MCF 10A (cell line): ENCODE measurements around the gene LTB4R. TPM values are rescaled to one million over a fixed set of nuclear protein-coding genes. Genes with fewer than 3 reads are reported as not detected.

Experiments used
- BruUV-seq: library from RNA; stranded (reverse); fragments of 400-500 nt; replicated peaks from 2 replicates; lab custom pipeline; 2021; lab: Mats Ljungman, UMichigan
- CTCF ChIA-PET: fragments of 300-600 bp; sonication (Branson Sonifier 250); formaldehyde crosslinking; extraction: SDS; loops from one replicate; lab custom pipeline; 2021; ENCODE audit warnings: antibody characterized with exemption, inconsistent platforms; lab: Yijun Ruan, JAX
- POLR2A ChIA-PET: fragments of 300-600, 350-650 bp; sonication (Branson Sonifier 250); formaldehyde crosslinking; extraction: SDS; loops from one replicate; lab custom pipeline; 2020; ENCODE audit warnings: antibody characterized with exemption, inconsistent platforms; lab: Yijun Ruan, JAX
- DNase-seq: peaks from one replicate; pipeline ENCODE4 v3.0.0-alpha.2; 2018; ENCODE audit not compliant: unreplicated experiment
- H3K27ac Mint-ChIP-seq: one replicate; pipeline ENCODE4 v1.8.0; 2022; ENCODE audit warnings: mild to moderate bottlenecking, low read depth, mixed read lengths; ENCODE audit not compliant: unreplicated experiment
- H3K27me3 Mint-ChIP-seq: one replicate; pipeline ENCODE4 v1.8.0; 2022; ENCODE audit warnings: mixed read lengths; ENCODE audit not compliant: insufficient read depth, unreplicated experiment
- H3K36me3 Mint-ChIP-seq: one replicate; pipeline ENCODE4 v1.8.0; 2022; ENCODE audit warnings: mild to moderate bottlenecking, moderate library complexity, mixed read lengths; ENCODE audit not compliant: insufficient read depth, unreplicated experiment
- H3K4me1 Mint-ChIP-seq: one replicate; pipeline ENCODE4 v1.8.0; 2022; ENCODE audit warnings: mixed read lengths; ENCODE audit not compliant: insufficient read depth, unreplicated experiment
- H3K4me3 Mint-ChIP-seq: one replicate; pipeline ENCODE4 v1.8.0; 2022; ENCODE audit warnings: mild to moderate bottlenecking, moderate library complexity, mixed read lengths; ENCODE audit not compliant: unreplicated experiment
- H3K9me3 Mint-ChIP-seq: one replicate; pipeline ENCODE4 v1.8.0; 2022; ENCODE audit warnings: mixed read lengths; ENCODE audit not compliant: unreplicated experiment
- intact Hi-C: fragments of 100-400 bp; cut with micrococcal nuclease; formaldehyde crosslinking; loops from 2 replicates; pipeline ENCODE4 v1.14.1; 2022
- total RNA-seq: library from RNA; stranded (reverse); gene quantifications from 2 replicates; pipeline ENCODE4 v1.2.3, GENCODE V29; 2022
- TF ChIP-seq, protein P1 (sequence below): fragments of 200-600 bp; IDR thresholded peaks from one replicate; pipeline ENCODE4 v1.8.0; 2022; ENCODE audit warnings: antibody characterized with exemption, mild to moderate bottlenecking; ENCODE audit not compliant: unreplicated experiment

LTB4R gene
- total RNA-seq, 1 experiment from 2014 or later = 15.8 TPM

DNA sequence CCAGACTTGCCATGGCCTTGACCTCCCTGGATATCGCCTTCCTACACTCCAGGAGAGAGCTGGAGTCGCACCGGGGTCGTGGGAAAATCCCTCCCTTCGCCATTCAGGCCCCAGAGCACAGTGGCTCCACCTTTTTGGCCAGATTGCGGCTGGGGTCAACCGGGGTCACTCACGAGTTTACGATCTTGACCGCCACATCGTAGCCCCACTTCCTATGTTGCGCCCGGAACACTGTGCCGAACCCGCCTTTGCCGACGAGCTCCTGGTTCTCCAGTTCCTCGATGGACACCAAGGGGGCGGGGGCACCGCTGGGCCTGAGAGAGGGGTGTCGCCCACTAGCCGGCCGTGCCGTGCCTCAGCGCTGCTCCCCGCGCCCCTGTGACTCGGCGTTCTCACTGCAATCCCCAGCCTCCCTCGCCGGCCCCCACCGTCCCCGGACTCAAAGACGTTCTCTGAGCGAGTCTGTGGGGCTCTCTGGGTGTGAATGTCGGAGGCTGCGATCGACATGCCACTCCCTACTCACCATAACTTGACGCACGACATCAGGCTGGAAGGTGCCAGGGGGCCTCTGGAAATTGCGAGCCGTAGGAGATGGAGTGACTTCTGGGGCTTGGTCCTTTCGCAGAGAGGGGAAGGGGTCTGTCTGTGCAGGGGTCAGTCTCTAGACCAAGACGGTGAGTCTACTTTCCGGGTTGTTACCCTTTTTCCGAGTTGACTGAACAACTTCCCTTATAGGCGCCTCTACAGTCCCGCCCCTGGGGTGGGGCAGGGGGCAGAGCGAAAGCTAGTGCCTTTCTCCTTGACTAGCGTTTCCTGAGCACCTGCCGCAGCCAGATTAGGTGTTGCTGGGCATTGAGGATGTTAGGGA, 28.2 kb downstream of the LTB4R start, which contains the start of gene RIPK3:
TSS of gene RIPK3 (minus strand) at position 708 of the 868 bp plus-strand sequence. CDS start at position 543, 165 bp downstream.
- no TSS peak for BruUV-seq
- Mint-ChIP-seq H3K4me3 (no peak within 1 kb of the TSS), H3K27me3 (peaks cover 22% of the 10 kb centered on the region), H3K36me3 (no peaks in the 10 kb centered on the region), H3K27ac (no peak within 1 kb of the TSS), H3K4me1 (no peaks in the 10 kb centered on the region), H3K9me3 (no peaks in the 10 kb centered on the region)
- intact Hi-C loops = no loop called here
- POLR2A ChIA-PET = no interaction called here
- TF ChIP-seq, protein P1, sequence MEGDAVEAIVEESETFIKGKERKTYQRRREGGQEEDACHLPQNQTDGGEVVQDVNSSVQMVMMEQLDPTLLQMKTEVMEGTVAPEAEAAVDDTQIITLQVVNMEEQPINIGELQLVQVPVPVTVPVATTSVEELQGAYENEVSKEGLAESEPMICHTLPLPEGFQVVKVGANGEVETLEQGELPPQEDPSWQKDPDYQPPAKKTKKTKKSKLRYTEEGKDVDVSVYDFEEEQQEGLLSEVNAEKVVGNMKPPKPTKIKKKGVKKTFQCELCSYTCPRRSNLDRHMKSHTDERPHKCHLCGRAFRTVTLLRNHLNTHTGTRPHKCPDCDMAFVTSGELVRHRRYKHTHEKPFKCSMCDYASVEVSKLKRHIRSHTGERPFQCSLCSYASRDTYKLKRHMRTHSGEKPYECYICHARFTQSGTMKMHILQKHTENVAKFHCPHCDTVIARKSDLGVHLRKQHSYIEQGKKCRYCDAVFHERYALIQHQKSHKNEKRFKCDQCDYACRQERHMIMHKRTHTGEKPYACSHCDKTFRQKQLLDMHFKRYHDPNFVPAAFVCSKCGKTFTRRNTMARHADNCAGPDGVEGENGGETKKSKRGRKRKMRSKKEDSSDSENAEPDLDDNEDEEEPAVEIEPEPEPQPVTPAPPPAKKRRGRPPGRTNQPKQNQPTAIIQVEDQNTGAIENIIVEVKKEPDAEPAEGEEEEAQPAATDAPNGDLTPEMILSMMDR = no peak
- CTCF ChIA-PET = interaction anchor here (0.7 to 16.6 kb wide), 7 partner anchors 8 to 93 kb away, joined by 3 to 626 read pairs (median 4); partner anchors contain the start of genes CBLN3, CIDEB and KHNYN
- no peak for DNase-seq

- TF ChIP-seq, protein P1 = no peak
- DNase-seq = no peak
- intact Hi-C loops = no loop called here
- Mint-ChIP-seq H3K27ac (no peak overlapping the region), H3K4me1 (no peaks in the 10 kb centered on the region), H3K36me3 (no peaks in the 10 kb centered on the region), H3K27me3 (peaks cover 11% of the 10 kb centered on the region), H3K4me3 (no peak overlapping the region), H3K9me3 (no peaks in the 10 kb centered on the region)
- no TSS peak for BruUV-seq
- CTCF ChIA-PET = interaction anchor here (0.7 to 16.6 kb wide), 9 partner anchors 9 to 92 kb away, joined by 3 to 626 read pairs (median 5); partner anchors contain the start of genes CBLN3 and KHNYN
- POLR2A ChIA-PET = interaction anchor here (0.5 to 0.6 kb wide), 3 partner anchors 91 to 258 kb away, joined by 3 read pairs; no protein-coding TSS in a partner anchor
Observed at GRCh38 chr14:24340606-24341005, 29.3 kb downstream of the LTB4R start.

GRCh38 chr14:24342889-24343288, 31.6 kb downstream of the LTB4R start:
- intact Hi-C loops = no loop called here
- Mint-ChIP-seq H3K27ac (no peak overlapping the region), H3K36me3 (no peaks in the 10 kb centered on the region), H3K4me3 (no peak overlapping the region), H3K9me3 (no peaks in the 10 kb centered on the region), H3K4me1 (no peaks in the 10 kb centered on the region), H3K27me3 (peaks cover 11% of the 10 kb centered on the region)
- TF ChIP-seq, protein P1 = no peak
- CTCF ChIA-PET = interaction anchor here (2.0 to 16.6 kb wide), 4 partner anchors 9 to 93 kb away, joined by 15 to 626 read pairs (median 71); partner anchors contain the start of genes ADCY4, CBLN3 and KHNYN
- POLR2A ChIA-PET = no interaction called here
- no peak for DNase-seq
- BruUV-seq = no TSS peak
